Fibroblast of pulmonary artery (primary cell): ENCODE measurements around the gene OTOF.
A peak's percentile ranks its signal among the peaks of the same experiment; 100 is the strongest.

ENCODE experiments used
- DNase-seq: peaks from one replicate; pipeline ENCODE4 v3.0.0-alpha.2; 2010; ENCODE audit warnings: low read depth
- H3K4me3 ChIP-seq: replicated peaks from 2 replicates; pipeline ENCODE4 v1.5.1; 2011; ENCODE audit warnings: low read depth, mild to moderate bottlenecking, control low read depth, low read length, moderate library complexity
- TF ChIP-seq, protein P1 (sequence below): IDR thresholded peaks from 2 replicates; pipeline ENCODE4 v1.5.1; 2011; ENCODE audit warnings: mild to moderate bottlenecking, control low read depth, low read length, inconsistent platforms; ENCODE audit errors: missing control alignments

Gene OTOF

DNA sequence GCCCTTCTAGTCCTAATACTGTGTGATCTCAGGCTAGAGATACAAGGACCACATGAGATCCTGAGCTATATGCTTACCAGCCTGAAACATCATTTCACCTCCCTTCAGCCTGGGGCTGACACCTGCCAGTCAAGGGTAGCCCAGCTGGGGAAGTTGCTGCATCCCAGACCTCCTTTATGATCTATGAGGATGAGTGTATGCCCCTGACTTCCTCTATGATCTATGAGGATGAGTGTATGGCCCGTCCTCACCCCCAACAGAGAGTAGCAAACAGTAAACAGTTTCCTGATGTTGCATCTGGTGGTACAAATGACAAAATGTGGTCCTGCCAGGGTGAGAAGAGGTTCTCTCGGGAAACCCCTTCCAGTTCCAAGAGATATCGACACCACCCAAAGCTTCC is 8.9 kb upstream of the OTOF start:
- no peak for DNase-seq
- TF ChIP-seq, protein P1, sequence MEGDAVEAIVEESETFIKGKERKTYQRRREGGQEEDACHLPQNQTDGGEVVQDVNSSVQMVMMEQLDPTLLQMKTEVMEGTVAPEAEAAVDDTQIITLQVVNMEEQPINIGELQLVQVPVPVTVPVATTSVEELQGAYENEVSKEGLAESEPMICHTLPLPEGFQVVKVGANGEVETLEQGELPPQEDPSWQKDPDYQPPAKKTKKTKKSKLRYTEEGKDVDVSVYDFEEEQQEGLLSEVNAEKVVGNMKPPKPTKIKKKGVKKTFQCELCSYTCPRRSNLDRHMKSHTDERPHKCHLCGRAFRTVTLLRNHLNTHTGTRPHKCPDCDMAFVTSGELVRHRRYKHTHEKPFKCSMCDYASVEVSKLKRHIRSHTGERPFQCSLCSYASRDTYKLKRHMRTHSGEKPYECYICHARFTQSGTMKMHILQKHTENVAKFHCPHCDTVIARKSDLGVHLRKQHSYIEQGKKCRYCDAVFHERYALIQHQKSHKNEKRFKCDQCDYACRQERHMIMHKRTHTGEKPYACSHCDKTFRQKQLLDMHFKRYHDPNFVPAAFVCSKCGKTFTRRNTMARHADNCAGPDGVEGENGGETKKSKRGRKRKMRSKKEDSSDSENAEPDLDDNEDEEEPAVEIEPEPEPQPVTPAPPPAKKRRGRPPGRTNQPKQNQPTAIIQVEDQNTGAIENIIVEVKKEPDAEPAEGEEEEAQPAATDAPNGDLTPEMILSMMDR, result no peak
- H3K4me3 ChIP-seq, result no peak overlapping the region

DNA sequence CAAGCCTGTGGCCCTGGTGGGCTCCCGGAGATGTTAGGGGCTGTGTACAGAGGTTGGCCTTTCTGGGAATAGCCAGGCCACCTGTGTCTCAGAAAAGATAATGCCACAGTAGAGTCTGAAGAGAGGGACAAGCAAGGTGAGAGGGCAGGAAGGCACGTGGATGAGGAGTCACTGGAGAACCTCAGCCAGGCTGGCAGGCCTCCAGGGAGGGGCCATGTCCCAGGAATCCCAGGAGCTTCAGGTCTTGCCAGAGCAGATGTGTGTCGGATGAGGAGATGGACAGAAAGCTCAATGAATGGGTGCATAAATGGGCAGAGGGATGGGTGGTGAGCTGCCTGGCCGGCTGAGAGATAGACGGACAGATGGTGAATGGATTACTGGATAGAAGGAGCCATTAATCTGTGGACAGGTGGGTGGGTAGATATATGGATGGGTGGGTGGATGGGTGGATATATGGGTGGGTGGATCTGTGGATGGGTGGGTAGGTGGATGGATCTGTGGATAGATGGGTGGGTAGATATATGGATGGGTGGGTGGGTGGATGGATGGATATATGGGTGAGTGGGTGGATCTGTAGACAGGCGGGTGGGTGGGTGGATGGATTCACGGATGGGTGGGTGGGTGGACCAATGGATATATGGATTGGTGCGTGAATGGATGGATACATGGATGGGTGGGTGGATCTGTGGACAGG is 7.9 kb upstream of the OTOF start:
- DNase-seq, result no peak
- TF ChIP-seq, protein P1, result no peak

DNA sequence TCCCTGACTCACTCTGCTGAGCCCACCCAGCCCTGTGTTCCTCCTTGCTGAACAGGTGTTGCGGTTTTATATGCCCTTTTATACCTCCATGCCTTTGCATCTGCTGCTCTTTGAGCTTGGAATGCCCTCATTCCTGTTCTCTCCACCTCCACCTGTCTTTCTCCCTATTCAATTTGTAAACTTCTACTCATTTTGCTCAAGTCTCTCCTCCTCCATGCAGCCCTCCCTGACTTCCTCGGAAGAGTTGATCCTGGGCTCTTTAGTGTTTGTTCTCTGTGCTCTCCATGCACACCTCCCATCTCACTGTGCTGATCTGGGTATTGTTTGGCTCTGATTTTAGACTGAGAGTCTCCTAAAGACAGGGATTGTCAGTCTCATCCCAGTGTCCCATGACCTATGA is 7.2 kb upstream of the OTOF start:
- H3K4me3 ChIP-seq, result no peak overlapping the region
- TF ChIP-seq, protein P1, result no peak
- no peak for DNase-seq

More for the DNA sequence above, 7.9 kb upstream of the OTOF start:
- H3K4me3 ChIP-seq, result no peak overlapping the region

DNA sequence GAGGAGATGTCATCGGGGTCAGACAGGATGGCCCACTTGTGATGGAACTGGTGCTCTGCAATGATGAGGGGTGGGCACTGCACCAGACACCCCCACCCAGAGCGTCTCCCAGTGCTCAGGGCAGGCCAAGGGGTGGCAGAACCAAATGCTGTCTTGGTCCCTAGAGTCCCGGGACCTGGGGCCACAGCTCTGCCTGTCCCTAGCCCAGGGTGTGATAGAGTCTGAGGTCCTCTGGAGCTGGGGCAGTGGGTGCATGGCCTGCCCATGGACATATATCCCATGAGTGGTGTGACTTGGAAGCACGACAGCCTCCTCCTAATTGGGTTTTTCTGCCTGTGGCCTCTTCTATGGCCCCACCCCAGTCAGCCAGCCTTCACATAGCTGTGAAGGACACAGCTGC is 6.7 kb upstream of the OTOF start:
- DNase-seq, result no peak
- no peak overlapping the region for H3K4me3 ChIP-seq
- TF ChIP-seq, protein P1, result no peak

DNA sequence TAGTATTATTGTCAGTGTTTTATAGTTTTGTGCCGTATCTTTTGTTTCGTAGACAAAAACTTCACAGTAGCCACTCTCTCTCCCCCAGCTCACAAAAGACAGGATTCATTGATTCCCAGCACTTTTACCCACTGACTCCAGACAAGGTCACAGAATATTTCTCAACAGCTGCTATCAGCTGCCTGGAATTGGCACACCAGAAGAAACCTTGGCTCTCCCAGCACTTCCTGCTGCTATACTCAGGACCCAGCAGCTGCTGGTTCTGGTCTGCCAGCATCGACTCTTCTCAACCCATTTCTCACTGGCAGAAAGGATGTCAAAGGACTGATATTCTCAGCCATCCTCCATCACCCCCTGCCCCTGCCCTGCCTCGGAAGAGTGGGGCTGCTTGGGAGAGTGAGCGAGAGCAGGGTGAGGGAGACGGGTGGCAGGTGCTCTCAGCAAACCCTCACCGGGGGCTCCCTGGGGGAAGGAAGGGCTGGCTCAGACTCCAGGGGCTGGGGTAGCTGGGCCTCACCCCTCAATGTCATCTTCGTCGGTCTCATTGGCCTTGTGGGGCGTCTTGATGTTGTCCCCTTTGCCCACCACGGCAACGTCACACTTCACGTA is 6.1 kb upstream of the OTOF start:
- H3K4me3 ChIP-seq, result no peak overlapping the region
- TF ChIP-seq, protein P1, result no peak
- DNase-seq, result peak; percentile 29

DNA sequence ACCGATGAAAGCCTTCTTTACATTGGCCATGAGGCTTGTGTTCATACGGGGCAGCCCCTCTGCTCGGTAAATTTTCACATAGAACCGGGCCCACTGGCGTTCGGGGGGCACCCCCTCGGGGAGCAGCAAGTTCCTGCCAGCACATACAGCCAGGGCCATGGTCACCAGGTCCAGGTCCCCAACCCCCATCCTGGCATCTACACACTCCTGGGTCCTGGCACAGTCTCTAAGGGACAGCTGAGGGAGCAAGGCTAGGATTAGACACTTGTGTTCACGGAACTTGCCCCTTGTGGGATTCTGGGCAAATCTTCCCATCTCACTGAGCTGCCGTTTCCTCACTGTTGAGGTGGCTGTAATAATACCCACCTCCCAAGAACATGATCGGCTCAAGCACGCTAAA is 5.6 kb upstream of the OTOF start:
- TF ChIP-seq, protein P1, result no peak
- H3K4me3 ChIP-seq, result no peak overlapping the region
- DNase-seq, result no peak

DNA sequence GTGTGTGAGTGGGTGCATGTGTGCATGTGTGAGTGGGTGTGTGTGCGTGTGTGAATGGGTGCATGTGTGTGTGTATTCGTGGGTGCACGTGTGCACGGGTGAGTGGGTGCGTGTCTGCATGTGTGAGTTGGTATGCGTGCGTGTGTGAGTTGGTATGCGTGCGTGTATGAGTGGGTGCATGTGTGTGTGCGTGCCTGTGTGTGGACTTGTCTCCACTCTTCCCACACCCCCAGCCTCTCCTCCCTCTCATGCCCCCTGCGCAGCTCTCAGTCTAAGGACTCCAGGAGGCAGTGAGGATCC is 5.1 kb upstream of the OTOF start:
- TF ChIP-seq, protein P1, result no peak
- no peak for DNase-seq
- H3K4me3 ChIP-seq, result no peak overlapping the region
